ENCODE results near the gene ITGA6.

DNA sequence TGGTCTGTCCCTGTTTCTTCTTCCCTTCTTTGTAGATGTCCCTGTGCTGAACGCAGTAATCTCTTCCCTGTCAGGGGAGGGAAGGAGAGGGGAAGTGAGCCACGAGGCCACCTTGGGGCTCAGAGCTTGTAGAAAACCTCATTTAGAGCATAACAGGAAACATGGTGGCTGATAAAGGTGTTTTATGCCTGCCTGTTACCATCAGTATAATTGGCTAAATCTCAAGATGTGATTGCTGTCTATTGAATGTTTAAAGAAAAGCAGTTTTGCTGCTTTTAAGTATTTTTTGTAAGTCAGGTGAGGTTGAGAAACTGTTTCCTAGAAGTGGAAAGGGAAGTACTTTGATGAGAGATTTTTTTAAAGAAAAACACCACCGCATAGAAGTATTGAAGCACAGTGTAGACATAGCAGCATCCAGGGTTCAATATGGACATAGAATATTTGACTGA is 68.8 kb downstream of the ITGA6 start:
- TF ChIP-seq POLR2AphosphoS5 (IDR thresholded peaks at IDR 0.05), result no peak
- TF ChIP-seq, protein P1, sequence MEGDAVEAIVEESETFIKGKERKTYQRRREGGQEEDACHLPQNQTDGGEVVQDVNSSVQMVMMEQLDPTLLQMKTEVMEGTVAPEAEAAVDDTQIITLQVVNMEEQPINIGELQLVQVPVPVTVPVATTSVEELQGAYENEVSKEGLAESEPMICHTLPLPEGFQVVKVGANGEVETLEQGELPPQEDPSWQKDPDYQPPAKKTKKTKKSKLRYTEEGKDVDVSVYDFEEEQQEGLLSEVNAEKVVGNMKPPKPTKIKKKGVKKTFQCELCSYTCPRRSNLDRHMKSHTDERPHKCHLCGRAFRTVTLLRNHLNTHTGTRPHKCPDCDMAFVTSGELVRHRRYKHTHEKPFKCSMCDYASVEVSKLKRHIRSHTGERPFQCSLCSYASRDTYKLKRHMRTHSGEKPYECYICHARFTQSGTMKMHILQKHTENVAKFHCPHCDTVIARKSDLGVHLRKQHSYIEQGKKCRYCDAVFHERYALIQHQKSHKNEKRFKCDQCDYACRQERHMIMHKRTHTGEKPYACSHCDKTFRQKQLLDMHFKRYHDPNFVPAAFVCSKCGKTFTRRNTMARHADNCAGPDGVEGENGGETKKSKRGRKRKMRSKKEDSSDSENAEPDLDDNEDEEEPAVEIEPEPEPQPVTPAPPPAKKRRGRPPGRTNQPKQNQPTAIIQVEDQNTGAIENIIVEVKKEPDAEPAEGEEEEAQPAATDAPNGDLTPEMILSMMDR (IDR thresholded peaks at IDR 0.05; ENCODE audit: poor library complexity, severe bottlenecking), result no peak
- TF ChIP-seq SMC3 (conservative IDR thresholded peaks at IDR 0.05; ENCODE audit: poor library complexity), result no peak
- TF ChIP-seq, protein P2, sequence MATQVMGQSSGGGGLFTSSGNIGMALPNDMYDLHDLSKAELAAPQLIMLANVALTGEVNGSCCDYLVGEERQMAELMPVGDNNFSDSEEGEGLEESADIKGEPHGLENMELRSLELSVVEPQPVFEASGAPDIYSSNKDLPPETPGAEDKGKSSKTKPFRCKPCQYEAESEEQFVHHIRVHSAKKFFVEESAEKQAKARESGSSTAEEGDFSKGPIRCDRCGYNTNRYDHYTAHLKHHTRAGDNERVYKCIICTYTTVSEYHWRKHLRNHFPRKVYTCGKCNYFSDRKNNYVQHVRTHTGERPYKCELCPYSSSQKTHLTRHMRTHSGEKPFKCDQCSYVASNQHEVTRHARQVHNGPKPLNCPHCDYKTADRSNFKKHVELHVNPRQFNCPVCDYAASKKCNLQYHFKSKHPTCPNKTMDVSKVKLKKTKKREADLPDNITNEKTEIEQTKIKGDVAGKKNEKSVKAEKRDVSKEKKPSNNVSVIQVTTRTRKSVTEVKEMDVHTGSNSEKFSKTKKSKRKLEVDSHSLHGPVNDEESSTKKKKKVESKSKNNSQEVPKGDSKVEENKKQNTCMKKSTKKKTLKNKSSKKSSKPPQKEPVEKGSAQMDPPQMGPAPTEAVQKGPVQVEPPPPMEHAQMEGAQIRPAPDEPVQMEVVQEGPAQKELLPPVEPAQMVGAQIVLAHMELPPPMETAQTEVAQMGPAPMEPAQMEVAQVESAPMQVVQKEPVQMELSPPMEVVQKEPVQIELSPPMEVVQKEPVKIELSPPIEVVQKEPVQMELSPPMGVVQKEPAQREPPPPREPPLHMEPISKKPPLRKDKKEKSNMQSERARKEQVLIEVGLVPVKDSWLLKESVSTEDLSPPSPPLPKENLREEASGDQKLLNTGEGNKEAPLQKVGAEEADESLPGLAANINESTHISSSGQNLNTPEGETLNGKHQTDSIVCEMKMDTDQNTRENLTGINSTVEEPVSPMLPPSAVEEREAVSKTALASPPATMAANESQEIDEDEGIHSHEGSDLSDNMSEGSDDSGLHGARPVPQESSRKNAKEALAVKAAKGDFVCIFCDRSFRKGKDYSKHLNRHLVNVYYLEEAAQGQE (IDR thresholded peaks at IDR 0.05; ENCODE audit: borderline replicate concordance), result no peak
- no peak for TF ChIP-seq EP300 (conservative IDR thresholded peaks at IDR 0.05; ENCODE audit: poor library complexity, severe bottlenecking)
- TF ChIP-seq EZH2 (IDR thresholded peaks at IDR 0.05; ENCODE audit: borderline replicate concordance, insufficient read depth, low read length, poor library complexity, severe bottlenecking), result no peak
- no peak for TF ChIP-seq TAF1 (IDR thresholded peaks at IDR 0.05; ENCODE audit: low read depth)
- no peak for TF ChIP-seq RAD21 (conservative IDR thresholded peaks at IDR 0.05)

All from neural cell (in vitro differentiated cells).